Activated T-helper 2 cell treated with anti-CD3 and anti-CD28 coated beads, Interferon-gamma antibody, Interleukin-2, Interleukin-4, amounts not matched to agents 10 μg/mL and 5 μg/mL and 100 μg/mL, durations not matched to agents 14 hours and 24 hours and 36 hours (primary cell): ENCODE measurements around the gene EME1. TPM values are rescaled to one million over a fixed set of nuclear protein-coding genes. Genes with fewer than 3 reads are reported as not detected.

ENCODE experiments used
- DNase-seq: peaks from one replicate; pipeline ENCODE4 v3.0.0; 2021; ENCODE audit warnings: low spot score
- H3K27ac Mint-ChIP-seq: one replicate; pipeline ENCODE4 v1.8.0; 2021; ENCODE audit warnings: mixed read lengths
- H3K27me3 Mint-ChIP-seq: one replicate; pipeline ENCODE4 v1.8.0; 2021; ENCODE audit warnings: low read depth, mixed read lengths
- H3K36me3 Mint-ChIP-seq: one replicate; pipeline ENCODE4 v1.8.0; 2021; ENCODE audit warnings: low read depth, mixed read lengths
- H3K4me1 Mint-ChIP-seq: one replicate; pipeline ENCODE4 v1.8.0; 2021; ENCODE audit warnings: low read depth, mixed read lengths
- H3K4me3 Mint-ChIP-seq: one replicate; pipeline ENCODE4 v1.8.0; 2021; ENCODE audit warnings: low read depth, mild to moderate bottlenecking, moderate library complexity, mixed read lengths
- H3K9me3 Mint-ChIP-seq: one replicate; pipeline ENCODE4 v1.8.0; 2021; ENCODE audit warnings: mixed read lengths
- intact Hi-C: fragments of 100-400 bp; cut with micrococcal nuclease; formaldehyde crosslinking; loops from one replicate; pipeline ENCODE4 v1.15.1; 2023
- total RNA-seq: library from RNA; stranded (reverse); gene quantifications from 2 replicates; pipeline ENCODE4 v1.2.3, GENCODE V29; 2022

The EME1 gene
- total RNA-seq, 1 donor from 2014 or later: 28.6 TPM

- H3K27ac Mint-ChIP-seq: no peak overlapping the region
- intact Hi-C loops: no loop called here
- H3K4me1 Mint-ChIP-seq: peaks cover 8% of the 10 kb centered on the region
- no peaks in the 10 kb centered on the region for H3K27me3 Mint-ChIP-seq
- H3K9me3 Mint-ChIP-seq: peaks cover 16% of the 10 kb centered on the region
- no peak overlapping the region for H3K4me3 Mint-ChIP-seq
- no peak for DNase-seq
- peaks cover 9% of the 10 kb centered on the region for H3K36me3 Mint-ChIP-seq
These were observed 34.4 kb upstream of the EME1 start for GRCh38 chr17:50338645-50339044.

- Mint-ChIP-seq H3K36me3 (peaks cover 9% of the 10 kb centered on the region), H3K9me3 (peaks cover 16% of the 10 kb centered on the region), H3K27me3 (no peaks in the 10 kb centered on the region), H3K27ac (no peak overlapping the region), H3K4me3 (no peak overlapping the region), H3K4me1 (peaks cover 5% of the 10 kb centered on the region)
- intact Hi-C loops: no loop called here
- DNase-seq: no peak
These were observed 33.6 kb upstream of the EME1 start for GRCh38 chr17:50339381-50339780.

DNA sequence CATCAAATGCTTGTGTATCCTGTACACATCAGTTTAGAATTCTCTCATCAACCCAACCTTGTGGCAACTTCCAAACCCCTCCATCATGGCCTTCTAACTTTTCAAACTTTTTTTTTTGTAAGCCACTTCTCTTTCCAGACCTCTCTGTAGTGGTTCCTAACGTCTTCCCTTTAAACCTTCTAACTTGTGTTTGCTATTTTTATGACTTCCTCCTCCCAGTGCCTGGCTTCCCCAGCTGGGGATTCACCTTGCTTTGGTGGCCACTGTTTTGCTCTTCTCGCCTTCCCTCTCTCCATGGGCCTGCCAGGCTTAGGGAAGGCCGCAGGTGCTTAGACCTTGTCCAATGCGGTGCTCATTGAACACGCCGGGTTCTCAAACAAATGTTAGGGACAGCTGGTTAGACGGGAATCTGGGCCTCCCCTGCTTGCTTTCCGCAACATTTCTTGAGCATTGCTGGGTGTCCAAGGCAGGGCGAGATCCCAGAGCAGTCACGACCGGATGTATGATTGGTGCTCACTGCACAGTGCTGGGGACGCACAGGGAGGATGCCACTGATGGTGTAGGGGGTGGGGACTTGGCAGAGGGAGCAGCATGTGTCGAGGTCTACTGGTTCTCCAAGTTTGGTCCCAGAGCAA lies 28.2 kb upstream of the EME1 start:
- DNase-seq: no peak
- Mint-ChIP-seq H3K36me3 (peaks cover 33% of the 10 kb centered on the region), H3K27me3 (no peaks in the 10 kb centered on the region), H3K4me3 (peak overlapping the region; percentile 80), H3K4me1 (peaks cover 31% of the 10 kb centered on the region), H3K27ac (peak overlapping the region; percentile 80), H3K9me3 (no peaks in the 10 kb centered on the region)
- intact Hi-C loops: loop anchor here (5.0 kb wide), 2 partner anchors 38 to 143 kb away; partner anchors contain the start of gene COL1A1

- H3K4me3 Mint-ChIP-seq: peak within 1 kb of the TSS; percentile 93
- no peaks in the 10 kb centered on the region for H3K27me3 Mint-ChIP-seq
- intact Hi-C loops: loop anchor here (5.0 kb wide), 2 partner anchors 38 to 143 kb away; partner anchors contain the start of gene COL1A1
- DNase-seq: peak; percentile 86
- H3K27ac Mint-ChIP-seq: peak within 1 kb of the TSS; percentile 96
- H3K4me1 Mint-ChIP-seq: peaks cover 34% of the 10 kb centered on the region
- peaks cover 36% of the 10 kb centered on the region for H3K36me3 Mint-ChIP-seq
- H3K9me3 Mint-ChIP-seq: no peaks in the 10 kb centered on the region
These were observed 27.4 kb upstream of the EME1 start, which contains the start of gene XYLT2 for GRCh38 chr17:50345432-50346312. Gene XYLT2 (plus strand): TSS chr17:50346126. CDS start chr17:50346141, 15 bp downstream.

GRCh38 chr17:50346313-50347116 lies 26.5 kb upstream of the EME1 start:
- no peaks in the 10 kb centered on the region for H3K27me3 Mint-ChIP-seq
- H3K27ac Mint-ChIP-seq: peak overlapping the region; percentile 81
- H3K9me3 Mint-ChIP-seq: no peaks in the 10 kb centered on the region
- H3K4me1 Mint-ChIP-seq: peaks cover 36% of the 10 kb centered on the region
- intact Hi-C loops: loop anchor here (5.0 kb wide), 2 partner anchors 39 to 144 kb away; partner anchors contain the start of gene COL1A1
- peak; percentile 38 for DNase-seq
- H3K4me3 Mint-ChIP-seq: peak overlapping the region; percentile 93
- peaks cover 40% of the 10 kb centered on the region for H3K36me3 Mint-ChIP-seq

DNA sequence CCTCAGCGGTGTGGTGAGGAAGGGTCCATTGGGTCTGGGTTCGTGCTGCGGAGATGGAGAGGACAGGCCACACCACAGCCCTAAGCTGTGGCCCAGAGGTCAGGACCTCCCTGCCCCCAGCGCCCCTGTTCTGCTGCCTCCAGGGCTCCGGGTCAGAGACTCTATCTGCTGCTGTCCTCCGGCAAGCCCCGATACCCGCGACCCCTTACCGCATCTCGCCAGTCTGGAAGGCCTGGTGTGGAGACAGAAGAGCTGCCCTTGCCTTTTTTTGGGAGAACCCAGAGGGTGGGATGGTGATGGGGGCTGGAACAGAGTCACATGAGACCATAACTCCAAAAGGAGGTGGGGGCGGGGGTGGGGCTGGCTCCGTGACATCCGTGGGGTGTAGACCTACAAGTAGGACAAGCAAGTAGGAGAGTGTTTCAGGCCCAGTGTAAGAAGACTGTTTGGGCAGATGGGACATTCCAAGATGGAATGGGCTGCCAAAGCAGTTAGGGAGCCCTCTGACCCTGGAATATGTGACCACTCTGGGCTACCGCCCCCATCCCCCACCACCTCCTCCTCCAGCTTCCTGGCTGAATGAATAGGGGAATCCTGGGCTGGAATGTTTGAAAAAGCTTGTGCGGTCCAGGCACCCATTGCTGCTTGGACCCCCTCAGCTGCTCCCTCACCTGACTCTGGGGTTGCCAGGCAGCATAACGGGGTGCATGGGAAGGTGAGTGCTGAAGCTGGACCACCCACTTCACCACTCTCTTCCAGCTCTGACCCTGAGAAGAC lies 25.7 kb upstream of the EME1 start:
- Mint-ChIP-seq H3K4me1 (peaks cover 38% of the 10 kb centered on the region), H3K9me3 (no peaks in the 10 kb centered on the region), H3K27ac (peak overlapping the region; percentile 81), H3K36me3 (peaks cover 46% of the 10 kb centered on the region), H3K4me3 (peak overlapping the region; percentile 93), H3K27me3 (no peaks in the 10 kb centered on the region)
- intact Hi-C loops: loop anchor here (5.0 kb wide), 2 partner anchors 40 to 145 kb away; partner anchors contain the start of gene COL1A1
- no peak for DNase-seq

DNA sequence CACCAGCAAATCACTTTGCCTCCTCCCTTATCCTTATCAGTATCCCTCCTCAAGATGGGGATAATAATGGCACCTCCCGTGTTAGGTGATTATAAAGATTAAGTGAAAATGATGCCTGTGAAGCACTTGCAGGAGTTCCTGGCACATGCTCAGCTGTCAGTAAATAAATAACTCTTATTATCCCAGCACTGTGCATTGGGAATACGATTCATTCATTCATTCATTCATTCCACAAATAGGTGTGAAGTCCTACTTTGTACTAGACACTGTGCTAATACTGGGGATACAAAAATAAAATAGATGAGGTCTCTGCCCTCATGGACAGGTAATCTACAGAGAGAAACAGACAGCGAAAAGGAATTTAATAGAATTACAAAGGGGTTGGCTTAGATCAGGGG lies 25.1 kb upstream of the EME1 start:
- Mint-ChIP-seq H3K27me3 (no peaks in the 10 kb centered on the region), H3K9me3 (no peaks in the 10 kb centered on the region), H3K4me3 (peak overlapping the region; percentile 93), H3K4me1 (peaks cover 38% of the 10 kb centered on the region), H3K27ac (peak overlapping the region; percentile 56), H3K36me3 (peaks cover 48% of the 10 kb centered on the region)
- no peak for DNase-seq
- intact Hi-C loops: loop anchor here (5.0 kb wide), 2 partner anchors 41 to 146 kb away; partner anchors contain the start of gene COL1A1

GRCh38 chr17:50348522-50349242 lies 24.3 kb upstream of the EME1 start:
- Mint-ChIP-seq H3K9me3 (no peaks in the 10 kb centered on the region), H3K4me3 (peak overlapping the region; percentile 93), H3K27me3 (no peaks in the 10 kb centered on the region), H3K4me1 (peaks cover 38% of the 10 kb centered on the region), H3K36me3 (peaks cover 55% of the 10 kb centered on the region), H3K27ac (peak overlapping the region; percentile 66)
- no peak for DNase-seq
- intact Hi-C loops: loop anchor here (5.0 kb wide), 2 partner anchors 41 to 146 kb away; partner anchors contain the start of gene COL1A1

DNA sequence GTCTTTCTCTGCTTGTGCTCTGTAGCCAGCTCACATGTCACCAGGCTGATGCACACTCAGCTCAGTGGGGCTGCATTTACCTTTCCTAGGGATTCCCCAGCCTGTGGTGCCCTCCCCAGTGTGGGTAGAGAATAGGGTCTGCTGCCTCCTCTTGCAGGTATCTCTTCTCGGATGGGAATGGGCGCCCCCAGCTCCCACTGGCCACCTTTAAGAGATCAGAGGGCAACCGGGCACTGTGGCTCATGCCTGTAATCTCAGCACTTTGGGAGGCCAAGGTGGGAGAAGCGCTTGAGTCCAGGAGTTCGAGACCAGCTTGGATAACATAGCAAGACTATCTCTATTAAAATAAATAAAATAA lies 23.8 kb upstream of the EME1 start:
- intact Hi-C loops: loop anchor here (5.0 kb wide), 2 partner anchors 42 to 147 kb away; partner anchors contain the start of gene COL1A1
- H3K4me3 Mint-ChIP-seq: peak overlapping the region; percentile 62
- H3K27ac Mint-ChIP-seq: peak overlapping the region; percentile 66
- no peak for DNase-seq
- no peaks in the 10 kb centered on the region for H3K9me3 Mint-ChIP-seq
- H3K4me1 Mint-ChIP-seq: peaks cover 38% of the 10 kb centered on the region
- H3K27me3 Mint-ChIP-seq: no peaks in the 10 kb centered on the region
- H3K36me3 Mint-ChIP-seq: peaks cover 56% of the 10 kb centered on the region

- Mint-ChIP-seq H3K4me1 (peaks cover 29% of the 10 kb centered on the region), H3K4me3 (no peak overlapping the region), H3K9me3 (no peaks in the 10 kb centered on the region), H3K36me3 (peaks cover 62% of the 10 kb centered on the region), H3K27ac (peak overlapping the region; percentile 66), H3K27me3 (no peaks in the 10 kb centered on the region)
- no peak for DNase-seq
- intact Hi-C loops: no loop called here
These were observed 22.3 kb upstream of the EME1 start for GRCh38 chr17:50350733-50351132.

GRCh38 chr17:50352072-50352692 lies 20.8 kb upstream of the EME1 start:
- H3K27me3 Mint-ChIP-seq: no peaks in the 10 kb centered on the region
- H3K27ac Mint-ChIP-seq: peak overlapping the region; percentile 50
- H3K9me3 Mint-ChIP-seq: no peaks in the 10 kb centered on the region
- intact Hi-C loops: no loop called here
- peaks cover 67% of the 10 kb centered on the region for H3K36me3 Mint-ChIP-seq
- DNase-seq: no peak
- H3K4me1 Mint-ChIP-seq: peaks cover 27% of the 10 kb centered on the region
- H3K4me3 Mint-ChIP-seq: no peak overlapping the region
